Measurements from ENCODE around the gene PDLIM7.
A peak's percentile ranks its signal among the peaks of the same experiment; 100 is the strongest.

The PDLIM7 gene

DNA sequence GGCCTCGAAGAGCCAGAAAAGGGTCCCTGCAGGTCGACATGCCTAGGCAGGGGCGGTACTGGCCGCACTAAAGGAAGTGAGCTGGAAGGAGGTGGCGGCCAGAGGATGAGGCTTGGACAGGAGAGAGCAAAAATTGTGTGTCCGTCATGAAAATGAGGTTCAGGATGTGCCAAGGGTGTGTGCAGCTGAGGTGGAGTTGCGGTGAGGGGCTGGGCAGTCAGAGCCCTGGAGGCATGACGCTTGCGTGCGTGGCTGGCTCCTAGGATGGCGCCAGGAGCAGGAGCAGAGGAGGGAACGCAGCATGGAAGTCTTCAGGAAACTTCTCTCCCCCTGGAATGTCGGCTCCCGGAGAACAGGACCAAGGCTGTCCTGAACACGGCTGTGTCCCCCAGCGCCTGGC is 5.5 kb upstream of the PDLIM7 start:
- H3K4me3 ChIP-seq (ENCODE audit: low read length): no peak overlapping the region
- H3K4me1 ChIP-seq (ENCODE audit: low read length): peaks cover 20% of the 10 kb centered on the region
- TF ChIP-seq EZH2phosphoT487 (IDR thresholded peaks at IDR 0.05; ENCODE audit: low read length) (no peak), CTCF (IDR thresholded peaks at IDR 0.05; ENCODE audit: low read length) (no peak), EZH2 (optimal IDR thresholded peaks at IDR 0.05; ENCODE audit: low read depth, low read length) (no peak)
- no peaks in the 10 kb centered on the region for H3K9me2 ChIP-seq (replicated peaks; ENCODE audit: insufficient read depth, low read length)
- no peaks in the 10 kb centered on the region for H3K79me2 ChIP-seq (ENCODE audit: low read length)
- no peak overlapping the region for H3K9ac ChIP-seq (ENCODE audit: low read length)
- no peak overlapping the region for H2AFZ ChIP-seq (ENCODE audit: low read length)
- no peaks in the 10 kb centered on the region for H3K36me3 ChIP-seq (replicated peaks; ENCODE audit: insufficient read depth, low read length)
- H3K27ac ChIP-seq (ENCODE audit: low read length): no peak overlapping the region
- peaks cover 19% of the 10 kb centered on the region for H3K27me3 ChIP-seq (replicated peaks; ENCODE audit: insufficient read depth, low read length)
- DNase-seq: no peak
- peak overlapping the region; percentile 57; the same call in 1 of the 2 replicates for H3K4me2 ChIP-seq (ENCODE audit: low read depth, low read length)
- H3F3A ChIP-seq (ENCODE audit: insufficient read depth, low read length): peaks cover 14% of the 10 kb centered on the region
- H3K9me3 ChIP-seq (replicated peaks; ENCODE audit: insufficient read depth, low read length): no peaks in the 10 kb centered on the region
- no peaks in the 10 kb centered on the region; the same call in 1 of the 2 replicates for H4K20me1 ChIP-seq (ENCODE audit: insufficient read depth, low read length)

GRCh38 chr5:177501874-177502678 is 4.7 kb upstream of the PDLIM7 start:
- peaks cover 14% of the 10 kb centered on the region for H3F3A ChIP-seq (ENCODE audit: insufficient read depth, low read length)
- peaks cover 21% of the 10 kb centered on the region for H3K27me3 ChIP-seq (replicated peaks; ENCODE audit: insufficient read depth, low read length)
- no peak overlapping the region for H3K27ac ChIP-seq (ENCODE audit: low read length)
- H3K4me1 ChIP-seq (ENCODE audit: low read length): peaks cover 22% of the 10 kb centered on the region
- no peaks in the 10 kb centered on the region for H3K36me3 ChIP-seq (replicated peaks; ENCODE audit: insufficient read depth, low read length)
- H3K79me2 ChIP-seq (ENCODE audit: low read length): no peaks in the 10 kb centered on the region
- peak; percentile 22 for DNase-seq
- no peaks in the 10 kb centered on the region; the same call in 1 of the 2 replicates for H4K20me1 ChIP-seq (ENCODE audit: insufficient read depth, low read length)
- H3K4me2 ChIP-seq (ENCODE audit: low read depth, low read length): peak overlapping the region; percentile 57
- H3K9ac ChIP-seq (ENCODE audit: low read length): no peak overlapping the region
- TF ChIP-seq CTCF (IDR thresholded peaks at IDR 0.05; ENCODE audit: low read length) (no peak), EZH2 (optimal IDR thresholded peaks at IDR 0.05; ENCODE audit: low read depth, low read length) (no peak), EZH2phosphoT487 (IDR thresholded peaks at IDR 0.05; ENCODE audit: low read length) (0 out of 2 replicates have a peak, but pooled peaks have one; percentile 60)
- H3K4me3 ChIP-seq (ENCODE audit: low read length): no peak overlapping the region
- H3K9me2 ChIP-seq (replicated peaks; ENCODE audit: insufficient read depth, low read length): no peaks in the 10 kb centered on the region
- no peaks in the 10 kb centered on the region for H3K9me3 ChIP-seq (replicated peaks; ENCODE audit: insufficient read depth, low read length)
- no peak overlapping the region for H2AFZ ChIP-seq (ENCODE audit: low read length)

GRCh38 chr5:177500685-177501522 is 3.5 kb upstream of the PDLIM7 start:
- peak overlapping the region; percentile 14; the same call in 1 of the 2 replicates for H3K4me2 ChIP-seq (ENCODE audit: low read depth, low read length)
- peak; percentile 71 for DNase-seq

More at GRCh38 chr5:177500685-177501522, 3.5 kb upstream of the PDLIM7 start:
- H3K27me3 ChIP-seq (replicated peaks; ENCODE audit: insufficient read depth, low read length): peaks cover 21% of the 10 kb centered on the region
- peaks cover 14% of the 10 kb centered on the region for H3F3A ChIP-seq (ENCODE audit: insufficient read depth, low read length)
- H3K27ac ChIP-seq (ENCODE audit: low read length): no peak overlapping the region
- H3K4me3 ChIP-seq (ENCODE audit: low read length): no peak overlapping the region
- no peaks in the 10 kb centered on the region for H3K79me2 ChIP-seq (ENCODE audit: low read length)
- peak; percentile 93 for TF ChIP-seq CTCF (IDR thresholded peaks at IDR 0.05; ENCODE audit: low read length)
- TF ChIP-seq EZH2phosphoT487 (IDR thresholded peaks at IDR 0.05; ENCODE audit: low read length): no peak
- H3K9me3 ChIP-seq (replicated peaks; ENCODE audit: insufficient read depth, low read length): no peaks in the 10 kb centered on the region
- no peaks in the 10 kb centered on the region for H3K9me2 ChIP-seq (replicated peaks; ENCODE audit: insufficient read depth, low read length)
- H3K36me3 ChIP-seq (replicated peaks; ENCODE audit: insufficient read depth, low read length): no peaks in the 10 kb centered on the region
- no peak overlapping the region for H3K9ac ChIP-seq (ENCODE audit: low read length)
- H4K20me1 ChIP-seq (ENCODE audit: insufficient read depth, low read length): no peaks in the 10 kb centered on the region; the same call in 1 of the 2 replicates
- peaks cover 22% of the 10 kb centered on the region for H3K4me1 ChIP-seq (ENCODE audit: low read length)
- no peak overlapping the region for H2AFZ ChIP-seq (ENCODE audit: low read length)

All from MM.1S (cell line).